Kidney epithelial cell (primary cell): ENCODE measurements around the gene SENP7. TPM values are rescaled to one million over a fixed set of nuclear protein-coding genes. Genes with fewer than 3 reads are reported as not detected.

Experiments used
- DNase-seq: peaks from one replicate; pipeline ENCODE4 v3.0.0-alpha.2; 2010; ENCODE audit warnings: low read depth
- H3K27me3 ChIP-seq: 2 replicates; pipeline ENCODE4 v1.6.0; 2011; ENCODE audit warnings: low read length; ENCODE audit not compliant: control insufficient read depth, insufficient read depth
- H3K36me3 ChIP-seq: 2 replicates; pipeline ENCODE4 v1.5.1; 2011; ENCODE audit warnings: low read length; ENCODE audit not compliant: control insufficient read depth, insufficient read depth
- H3K4me3 ChIP-seq: 2 replicates; pipeline ENCODE4 v1.5.1; 2011; ENCODE audit warnings: low read depth, mild to moderate bottlenecking, control low read depth, low read length
- total RNA-seq: library from RNA; depleted of rRNA; stranded (reverse); fragments of >200 nt; gene quantifications from 2 replicates; pipeline ENCODE4 v1.2.3, GENCODE V29; 2015
- TF ChIP-seq, protein P1 (sequence below): IDR thresholded peaks from 2 replicates; pipeline ENCODE4 v1.5.1; 2011; ENCODE audit warnings: mild to moderate bottlenecking, moderate library complexity, low read length, control low read depth, inconsistent platforms; ENCODE audit not compliant: insufficient read depth, poor library complexity, severe bottlenecking

SENP7 gene
- total RNA-seq, 1 donor from 2014 or later = 15.6 TPM

DNA sequence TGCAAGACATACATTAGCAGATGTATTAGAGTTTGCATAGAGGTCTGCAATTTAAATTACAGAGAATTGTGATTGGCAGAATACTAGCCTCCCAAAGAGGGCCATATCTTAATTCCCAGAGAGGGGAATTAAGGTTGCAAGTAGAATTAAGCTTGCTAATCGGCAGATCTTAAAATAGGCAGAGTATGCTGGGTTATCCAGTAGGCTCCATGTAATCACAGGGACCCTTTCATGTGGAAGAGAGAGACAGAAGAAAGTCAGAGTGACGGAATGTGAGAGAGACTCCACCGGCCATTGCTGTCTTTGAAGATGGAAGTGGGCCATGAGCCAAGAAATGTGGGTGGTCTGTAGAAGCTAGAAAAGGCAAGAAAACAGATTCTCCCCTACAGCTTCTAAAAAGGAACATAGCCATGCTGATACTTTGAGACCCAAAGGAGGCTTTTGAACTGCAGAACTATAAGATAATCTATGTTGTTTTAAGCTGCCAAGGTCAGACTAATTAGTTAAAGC, 231.4 kb downstream of the SENP7 start:
- no peak for DNase-seq
- no peaks in the 10 kb centered on the region for H3K36me3 ChIP-seq
- H3K4me3 ChIP-seq = no peak overlapping the region
- no peaks in the 10 kb centered on the region for H3K27me3 ChIP-seq
- TF ChIP-seq, protein P1, sequence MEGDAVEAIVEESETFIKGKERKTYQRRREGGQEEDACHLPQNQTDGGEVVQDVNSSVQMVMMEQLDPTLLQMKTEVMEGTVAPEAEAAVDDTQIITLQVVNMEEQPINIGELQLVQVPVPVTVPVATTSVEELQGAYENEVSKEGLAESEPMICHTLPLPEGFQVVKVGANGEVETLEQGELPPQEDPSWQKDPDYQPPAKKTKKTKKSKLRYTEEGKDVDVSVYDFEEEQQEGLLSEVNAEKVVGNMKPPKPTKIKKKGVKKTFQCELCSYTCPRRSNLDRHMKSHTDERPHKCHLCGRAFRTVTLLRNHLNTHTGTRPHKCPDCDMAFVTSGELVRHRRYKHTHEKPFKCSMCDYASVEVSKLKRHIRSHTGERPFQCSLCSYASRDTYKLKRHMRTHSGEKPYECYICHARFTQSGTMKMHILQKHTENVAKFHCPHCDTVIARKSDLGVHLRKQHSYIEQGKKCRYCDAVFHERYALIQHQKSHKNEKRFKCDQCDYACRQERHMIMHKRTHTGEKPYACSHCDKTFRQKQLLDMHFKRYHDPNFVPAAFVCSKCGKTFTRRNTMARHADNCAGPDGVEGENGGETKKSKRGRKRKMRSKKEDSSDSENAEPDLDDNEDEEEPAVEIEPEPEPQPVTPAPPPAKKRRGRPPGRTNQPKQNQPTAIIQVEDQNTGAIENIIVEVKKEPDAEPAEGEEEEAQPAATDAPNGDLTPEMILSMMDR = no peak

- Histone ChIP-seq H3K36me3 (no peaks in the 10 kb centered on the region), H3K4me3 (no peak overlapping the region), H3K27me3 (no peaks in the 10 kb centered on the region)
- TF ChIP-seq, protein P1 = no peak
- no peak for DNase-seq
Measured at GRCh38 chr3:101279765-101280385, 233.1 kb downstream of the SENP7 start.

DNA sequence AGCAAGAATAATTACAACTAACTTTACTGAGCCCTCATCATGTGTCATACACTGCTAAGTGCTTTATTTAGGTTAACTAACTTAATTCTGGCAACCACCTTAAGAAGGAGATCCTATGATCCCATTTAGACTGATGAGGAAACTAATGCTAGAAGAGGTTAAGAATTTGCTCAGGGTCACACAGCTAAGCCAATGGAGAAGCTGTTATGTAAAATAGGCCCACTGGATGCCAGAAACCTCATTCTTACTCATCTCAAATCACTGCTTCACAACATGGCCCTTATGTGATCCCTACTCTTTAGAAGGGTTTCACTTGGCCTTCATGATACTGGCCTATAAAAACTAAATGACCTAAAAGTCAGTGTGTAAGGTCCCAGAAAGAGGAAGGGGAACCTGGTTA, 233.8 kb downstream of the SENP7 start:
- Histone ChIP-seq H3K36me3 (no peaks in the 10 kb centered on the region), H3K4me3 (no peak overlapping the region), H3K27me3 (no peaks in the 10 kb centered on the region)
- TF ChIP-seq, protein P1 = no peak
- DNase-seq = no peak

DNA sequence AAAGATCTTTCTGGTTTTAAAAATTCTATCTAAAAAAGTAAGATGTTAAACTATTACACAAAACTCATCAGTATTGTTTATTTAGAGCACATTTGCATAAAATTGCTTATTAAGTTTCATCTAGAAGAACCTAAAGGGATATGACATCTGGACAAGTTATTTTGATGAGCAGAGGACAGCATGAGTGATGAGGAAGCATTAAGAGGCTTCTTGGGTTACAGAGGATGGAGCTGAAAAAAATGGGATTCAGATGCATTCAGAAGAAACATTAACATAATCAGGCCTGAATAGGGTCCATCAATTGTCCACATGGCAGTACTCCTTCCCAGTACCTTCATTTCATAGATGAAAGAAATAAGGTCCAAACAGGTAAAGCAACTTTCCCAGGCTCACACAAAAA, 234.3 kb downstream of the SENP7 start:
- H3K27me3 ChIP-seq = no peaks in the 10 kb centered on the region
- H3K4me3 ChIP-seq = no peak overlapping the region
- TF ChIP-seq, protein P1 = no peak
- no peaks in the 10 kb centered on the region for H3K36me3 ChIP-seq
- no peak for DNase-seq

Other genes starting within 250 kb of the SENP7 start
- 0.07 and 0.17 TPM in 2 replicates for gene IMPG2, start 192.6 kb downstream of the SENP7 start, total RNA-seq
- gene TRMT10C, start 48.7 kb upstream of the SENP7 start, total RNA-seq = 39.4 and 43.7 TPM in 2 replicates
- gene PCNP, start 61.0 kb upstream of the SENP7 start, total RNA-seq = 90.6 and 106 TPM in 2 replicates
- gene ZBTB11, start 163.9 kb upstream of the SENP7 start, total RNA-seq = 16.9 and 18.3 TPM in 2 replicates
- gene RPL24, start 173.5 kb upstream of the SENP7 start, total RNA-seq = 1,361 and 1,576 TPM in 2 replicates
- 7.5 and 9.7 TPM in 2 replicates for gene CEP97, start 211.4 kb upstream of the SENP7 start, total RNA-seq